ENCODE measurements around the gene NBEA. TPM values are rescaled to one million over a fixed set of nuclear protein-coding genes. Genes with fewer than 3 reads are reported as not detected.
"Not testable (repeated sequence)": the region's sequence is repeated elsewhere in the genome, so short reads cannot be mapped to it uniquely, and the experiment has no call there.

NBEA gene
- total RNA-seq, 2 donors from 2014 or later: 15.2 to 15.9 TPM

DNA sequence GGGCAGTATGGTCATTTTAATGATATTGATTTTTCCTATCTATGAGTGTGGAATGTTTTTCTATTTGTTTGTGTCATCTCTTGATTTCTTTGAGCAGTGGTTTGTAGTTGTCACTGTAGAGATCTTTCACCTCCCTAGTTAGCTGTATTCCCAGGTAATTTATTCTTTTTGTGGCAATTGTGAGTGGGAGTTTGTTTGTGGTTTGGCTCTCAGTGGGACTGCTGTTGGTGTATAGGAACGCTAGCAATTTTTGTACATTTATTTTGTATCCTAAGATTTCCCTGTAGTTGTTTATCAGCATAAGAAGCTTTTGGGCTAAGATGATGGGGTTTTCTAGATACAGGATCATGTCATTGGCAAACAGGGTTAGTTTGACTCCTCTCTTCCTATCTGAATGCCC is 28.9 kb downstream of the NBEA start:
- peaks cover 20% of the 10 kb centered on the region for H3K9me3 Mint-ChIP-seq
- Histone ChIP-seq H3K36me3 (ENCODE audit: control insufficient read depth, insufficient read depth, low read length) (no peaks in the 10 kb centered on the region), H3K27me3 (ENCODE audit: control insufficient read depth, insufficient read depth, low read length, poor library complexity, severe bottlenecking) (no peaks in the 10 kb centered on the region), H3K4me3 (ENCODE audit: low read length) (no peak overlapping the region), H3K9me3 (ENCODE audit: control insufficient read depth, low read length) (peaks cover 19% of the 10 kb centered on the region), H3K9ac (ENCODE audit: extremely low read depth, low read length, poor library complexity, severe bottlenecking) (no peak overlapping the region), H3K27ac (ENCODE audit: low read depth, low read length) (no peak overlapping the region), H3K4me1 (ENCODE audit: control insufficient read depth, insufficient read depth, low read length) (no peaks in the 10 kb centered on the region)
- H3K27me3 Mint-ChIP-seq (ENCODE audit: insufficient read depth): no peaks in the 10 kb centered on the region
- no peaks in the 10 kb centered on the region for H3K4me1 Mint-ChIP-seq
- no peak for DNase-seq
- no peak for TF ChIP-seq CTCF (conservative IDR thresholded peaks at IDR 0.05)
- H3K27ac Mint-ChIP-seq: no peak overlapping the region
- 58% methylated on average over 1 of the region's 1 CpG; no CpG with 5 or more reads in 1 of the 2 experiments for WGBS, 2 experiments (ENCODE audit: insufficient coverage in 1 of 2, insufficient read length in 1 of 2)
- peaks cover 26% of the 10 kb centered on the region for H3K36me3 Mint-ChIP-seq (ENCODE audit: low read depth)
- no peak overlapping the region for H3K4me3 Mint-ChIP-seq

DNA sequence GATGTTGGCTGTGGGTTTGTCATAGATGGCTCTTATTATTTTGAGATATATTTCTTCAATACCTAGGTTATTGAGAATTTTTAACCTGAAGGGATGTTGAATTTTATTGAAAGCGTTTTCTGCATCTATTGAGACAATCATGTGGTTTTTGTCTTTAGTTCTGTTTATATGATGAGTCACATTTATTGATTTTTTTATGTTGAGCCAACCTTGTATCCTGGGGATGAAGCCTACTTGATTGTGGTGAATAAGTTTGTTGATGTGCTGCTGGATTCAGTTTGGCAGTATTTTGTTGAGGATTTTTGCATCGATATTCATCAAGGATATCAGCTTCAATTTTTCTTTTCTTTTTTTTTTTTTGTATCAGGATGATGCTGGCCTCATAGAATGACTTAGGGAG is 29.4 kb downstream of the NBEA start:
- H3K36me3 ChIP-seq (ENCODE audit: control insufficient read depth, insufficient read depth, low read length): no peaks in the 10 kb centered on the region
- peaks cover 20% of the 10 kb centered on the region for H3K9me3 Mint-ChIP-seq
- WGBS, 2 experiments (ENCODE audit: insufficient coverage in 1 of 2, insufficient read length in 1 of 2): 86 to 100% methylated on average over 1 to 2 of the region's 2 CpGs
- H3K4me3 Mint-ChIP-seq: no peak overlapping the region
- no peak overlapping the region for H3K9ac ChIP-seq (ENCODE audit: extremely low read depth, low read length, poor library complexity, severe bottlenecking)
- no peaks in the 10 kb centered on the region for H3K27me3 ChIP-seq (ENCODE audit: control insufficient read depth, insufficient read depth, low read length, poor library complexity, severe bottlenecking)
- no peak for DNase-seq
- no peak overlapping the region for H3K4me3 ChIP-seq (ENCODE audit: low read length)
- H3K9me3 ChIP-seq (ENCODE audit: control insufficient read depth, low read length): peaks cover 19% of the 10 kb centered on the region
- no peaks in the 10 kb centered on the region for H3K4me1 Mint-ChIP-seq
- H3K27ac ChIP-seq (ENCODE audit: low read depth, low read length): no peak overlapping the region
- no peaks in the 10 kb centered on the region for H3K27me3 Mint-ChIP-seq (ENCODE audit: insufficient read depth)
- H3K36me3 Mint-ChIP-seq (ENCODE audit: low read depth): peaks cover 29% of the 10 kb centered on the region
- H3K27ac Mint-ChIP-seq: no peak overlapping the region
- H3K4me1 ChIP-seq (ENCODE audit: control insufficient read depth, insufficient read depth, low read length): no peaks in the 10 kb centered on the region
- TF ChIP-seq CTCF (conservative IDR thresholded peaks at IDR 0.05): no peak

DNA sequence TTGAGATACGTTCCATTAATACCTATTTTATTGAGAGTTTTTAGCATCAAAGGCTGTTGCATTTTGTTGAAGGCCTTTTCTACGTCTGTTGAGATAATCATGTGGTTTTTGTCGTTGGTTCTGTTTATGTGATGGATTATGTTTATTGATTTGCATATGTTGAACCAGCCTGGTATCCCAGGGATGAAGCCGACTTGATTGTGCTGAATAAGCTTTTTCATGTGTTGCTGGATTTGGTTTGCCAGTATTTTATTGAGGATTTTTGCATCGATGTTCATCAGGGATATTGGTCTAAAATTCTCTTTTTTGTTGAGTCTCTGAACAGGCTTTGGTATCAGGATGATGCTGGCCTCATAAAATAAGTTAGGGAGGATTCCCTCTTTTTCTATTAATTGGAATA is 43.1 kb downstream of the NBEA start:
- not testable (repeated sequence) for H3K4me3 Mint-ChIP-seq; H3K27ac Mint-ChIP-seq; H3K27me3 Mint-ChIP-seq (ENCODE audit: insufficient read depth); H3K9ac ChIP-seq (ENCODE audit: extremely low read depth, low read length, poor library complexity, severe bottlenecking); H3K4me3 ChIP-seq (ENCODE audit: low read length); DNase-seq; H3K4me1 ChIP-seq (ENCODE audit: control insufficient read depth, insufficient read depth, low read length); H3K4me1 Mint-ChIP-seq; H3K27ac ChIP-seq (ENCODE audit: low read depth, low read length); H3K36me3 ChIP-seq (ENCODE audit: control insufficient read depth, insufficient read depth, low read length); H3K27me3 ChIP-seq (ENCODE audit: control insufficient read depth, insufficient read depth, low read length, poor library complexity, severe bottlenecking)
- peaks cover 26% of the 10 kb centered on the region for H3K9me3 ChIP-seq (ENCODE audit: control insufficient read depth, low read length)
- 83 to 90% methylated on average over 4 to 5 of the region's 5 CpGs for WGBS, 2 experiments (ENCODE audit: insufficient coverage in 1 of 2, insufficient read length in 1 of 2)
- H3K36me3 Mint-ChIP-seq (ENCODE audit: low read depth): peaks cover 28% of the 10 kb centered on the region
- H3K9me3 Mint-ChIP-seq: peaks cover 58% of the 10 kb centered on the region

- H3K9me3 Mint-ChIP-seq: peaks cover 75% of the 10 kb centered on the region
- no peaks in the 10 kb centered on the region for H3K4me1 Mint-ChIP-seq
Measured at GRCh38 chr13:34988330-34988791, 46.3 kb downstream of the NBEA start.

More at GRCh38 chr13:34988330-34988791, 46.3 kb downstream of the NBEA start:
- WGBS, 2 experiments (ENCODE audit: insufficient coverage in 1 of 2, insufficient read length in 1 of 2): 94 to 98% methylated on average over 6 to 10 of the region's 12 CpGs
- Histone ChIP-seq H3K9ac (ENCODE audit: extremely low read depth, low read length, poor library complexity, severe bottlenecking) (no peak overlapping the region), H3K27me3 (ENCODE audit: control insufficient read depth, insufficient read depth, low read length, poor library complexity, severe bottlenecking) (no peaks in the 10 kb centered on the region), H3K27ac (ENCODE audit: low read depth, low read length) (no peak overlapping the region), H3K36me3 (ENCODE audit: control insufficient read depth, insufficient read depth, low read length) (no peaks in the 10 kb centered on the region), H3K4me1 (ENCODE audit: control insufficient read depth, insufficient read depth, low read length) (no peaks in the 10 kb centered on the region), H3K9me3 (ENCODE audit: control insufficient read depth, low read length) (peaks cover 43% of the 10 kb centered on the region), H3K4me3 (ENCODE audit: low read length) (peak overlapping the region; percentile 4)
- Mint-ChIP-seq H3K4me3 (no peak overlapping the region), H3K36me3 (ENCODE audit: low read depth) (peaks cover 45% of the 10 kb centered on the region), H3K27me3 (ENCODE audit: insufficient read depth) (no peaks in the 10 kb centered on the region), H3K27ac (no peak overlapping the region)
- no peak for DNase-seq
- no peak for TF ChIP-seq CTCF (conservative IDR thresholded peaks at IDR 0.05)
